ENCODE data around the gene CCT8L2.
"Not testable (repeated sequence)": the region's sequence is repeated elsewhere in the genome, so short reads cannot be mapped to it uniquely, and the experiment has no call there.

CCT8L2 gene

DNA sequence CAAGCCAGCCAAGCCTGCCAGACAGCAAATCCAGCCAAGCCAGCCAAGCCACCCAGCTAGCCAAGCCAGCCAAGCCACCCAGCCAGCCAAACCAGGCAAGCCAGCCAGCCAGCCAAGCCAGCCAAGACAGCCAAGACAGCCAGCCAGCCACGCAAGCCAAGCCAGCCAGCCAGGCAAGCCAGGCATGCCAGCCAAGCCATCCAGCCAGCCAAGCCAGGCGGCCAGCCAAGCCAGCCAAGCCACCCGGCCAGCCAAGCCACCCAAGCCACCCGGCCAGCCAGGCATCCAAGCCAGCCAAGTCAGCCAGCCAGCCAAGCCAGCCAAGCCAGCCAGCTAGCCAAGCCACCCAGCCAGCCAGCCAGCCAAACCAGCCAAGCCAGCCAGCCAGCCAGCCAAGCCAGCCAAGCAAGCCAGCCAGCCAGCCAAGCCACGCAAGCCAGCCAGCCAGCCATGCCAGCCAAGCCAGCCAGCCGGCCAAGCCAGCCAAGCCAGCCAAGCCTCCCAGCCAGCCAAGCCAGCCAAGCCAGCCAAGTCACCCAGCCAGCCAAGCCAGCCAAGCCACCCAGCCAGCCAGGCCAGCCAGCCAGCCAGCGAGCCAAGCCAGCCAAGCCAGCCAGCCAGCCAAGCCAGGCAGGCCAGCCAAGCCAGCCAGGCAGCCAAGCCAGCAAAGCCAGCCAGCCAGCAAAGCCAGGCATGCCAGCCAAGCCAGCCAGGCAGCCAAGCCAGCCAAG, 26.0 kb downstream of the CCT8L2 start:
- not testable (repeated sequence) for H3K4me2 ChIP-seq (ENCODE audit: low read depth, low read length); H3F3A ChIP-seq (ENCODE audit: insufficient read depth, low read length); H3K9ac ChIP-seq (ENCODE audit: low read length); H4K20me1 ChIP-seq (ENCODE audit: insufficient read depth, low read length); H3K9me3 ChIP-seq (replicated peaks; ENCODE audit: insufficient read depth, low read length); H3K4me1 ChIP-seq (ENCODE audit: low read length); H3K36me3 ChIP-seq (replicated peaks; ENCODE audit: insufficient read depth, low read length); H3K4me3 ChIP-seq (ENCODE audit: low read length); DNase-seq; H3K9me2 ChIP-seq (replicated peaks; ENCODE audit: insufficient read depth, low read length); H3K27me3 ChIP-seq (replicated peaks; ENCODE audit: insufficient read depth, low read length); H3K27ac ChIP-seq (ENCODE audit: low read length); H3K79me2 ChIP-seq (ENCODE audit: low read length); H2AFZ ChIP-seq (ENCODE audit: low read length)

DNA sequence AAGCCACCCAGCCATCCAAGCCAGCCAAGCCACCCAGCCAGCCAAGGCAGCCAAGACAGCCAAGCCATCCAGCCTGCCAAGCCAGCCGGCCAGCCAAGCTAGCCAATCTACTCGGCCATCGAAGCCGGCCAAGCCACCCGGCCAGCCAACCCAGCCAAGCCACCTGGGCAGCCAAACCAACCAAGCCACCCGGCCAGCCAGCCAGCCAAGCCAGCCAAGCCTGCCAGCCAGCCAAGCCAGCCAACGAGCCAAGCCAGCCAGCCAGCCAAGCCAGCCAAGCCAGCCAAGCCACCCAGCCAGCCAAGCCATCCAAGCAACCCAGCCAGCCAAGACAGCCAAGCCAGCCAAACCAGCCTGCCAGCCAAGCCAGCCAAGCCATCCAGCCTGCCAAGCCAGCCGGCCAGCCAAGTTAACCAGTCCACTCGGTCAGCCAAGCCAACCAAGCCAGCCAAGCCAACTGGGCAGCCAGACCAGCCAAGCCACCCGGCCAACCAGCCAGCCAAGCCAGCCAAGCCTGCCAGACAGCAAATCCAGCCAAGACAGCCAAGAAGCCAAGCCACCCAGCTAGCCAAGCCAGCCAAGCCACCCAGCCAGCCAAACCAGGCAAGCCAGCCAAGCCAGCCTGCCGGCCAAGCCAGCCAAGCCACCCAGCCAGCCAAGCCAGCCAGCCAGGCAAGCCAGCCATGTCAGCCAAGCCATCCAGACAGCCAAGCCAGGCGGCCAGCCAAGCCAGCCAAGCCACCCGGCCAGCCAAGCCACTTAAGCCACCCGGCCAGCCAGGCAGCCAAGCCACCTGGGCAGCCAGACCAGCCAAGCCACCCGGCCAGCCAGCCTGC, 26.8 kb downstream of the CCT8L2 start:
- H3K27me3 ChIP-seq (replicated peaks; ENCODE audit: insufficient read depth, low read length); H3K4me1 ChIP-seq (ENCODE audit: low read length); H4K20me1 ChIP-seq (ENCODE audit: insufficient read depth, low read length); H3K4me3 ChIP-seq (ENCODE audit: low read length); H3K9me2 ChIP-seq (replicated peaks; ENCODE audit: insufficient read depth, low read length); H3K4me2 ChIP-seq (ENCODE audit: low read depth, low read length); H3F3A ChIP-seq (ENCODE audit: insufficient read depth, low read length); DNase-seq; H3K9ac ChIP-seq (ENCODE audit: low read length); H3K36me3 ChIP-seq (replicated peaks; ENCODE audit: insufficient read depth, low read length); H3K79me2 ChIP-seq (ENCODE audit: low read length); H3K27ac ChIP-seq (ENCODE audit: low read length); H2AFZ ChIP-seq (ENCODE audit: low read length); H3K9me3 ChIP-seq (replicated peaks; ENCODE audit: insufficient read depth, low read length): not testable (repeated sequence)

DNA sequence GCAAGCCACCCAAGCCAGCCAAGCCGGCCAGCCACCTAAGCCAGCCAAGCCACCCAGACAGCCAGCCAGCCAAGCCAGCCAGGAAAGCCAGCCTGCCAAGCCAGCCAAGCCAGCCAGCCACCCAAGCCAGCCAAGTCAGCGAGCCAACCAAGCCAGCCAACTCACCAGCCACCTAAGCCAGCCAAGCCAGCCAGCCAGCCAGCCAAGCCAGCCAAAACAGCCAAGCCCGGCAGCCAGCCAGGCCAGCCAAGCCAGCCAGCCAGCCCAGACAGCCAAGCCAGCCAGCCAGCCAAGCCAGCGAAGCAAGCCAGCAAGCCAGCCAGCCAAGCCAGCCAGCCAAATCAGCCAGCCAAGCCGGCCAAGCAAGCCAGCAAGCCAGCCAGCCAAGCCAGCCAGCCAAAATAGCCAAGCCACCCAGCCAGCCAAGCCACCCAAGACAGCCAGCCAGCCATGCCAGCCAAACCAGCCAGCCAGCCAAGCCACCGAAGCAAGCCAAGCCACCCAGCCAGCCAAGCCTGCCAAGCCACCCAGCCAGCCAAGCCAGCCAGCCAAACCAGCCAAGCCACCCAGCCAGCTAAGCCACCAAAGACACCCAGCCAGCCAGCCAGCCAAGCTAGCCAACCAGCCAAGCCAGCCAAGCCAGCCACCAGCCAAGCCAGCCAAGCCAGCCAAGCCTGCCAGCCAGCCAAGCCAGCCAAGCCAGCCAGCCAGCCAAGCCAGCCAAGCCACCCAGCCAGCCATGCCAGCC, 27.6 kb downstream of the CCT8L2 start:
- not testable (repeated sequence) for H3F3A ChIP-seq (ENCODE audit: insufficient read depth, low read length); H3K27ac ChIP-seq (ENCODE audit: low read length); H4K20me1 ChIP-seq (ENCODE audit: insufficient read depth, low read length); H3K9me2 ChIP-seq (replicated peaks; ENCODE audit: insufficient read depth, low read length); H3K9me3 ChIP-seq (replicated peaks; ENCODE audit: insufficient read depth, low read length); H3K36me3 ChIP-seq (replicated peaks; ENCODE audit: insufficient read depth, low read length); H3K4me3 ChIP-seq (ENCODE audit: low read length); H3K27me3 ChIP-seq (replicated peaks; ENCODE audit: insufficient read depth, low read length); H3K4me1 ChIP-seq (ENCODE audit: low read length); H3K79me2 ChIP-seq (ENCODE audit: low read length); H3K9ac ChIP-seq (ENCODE audit: low read length); H2AFZ ChIP-seq (ENCODE audit: low read length); DNase-seq; H3K4me2 ChIP-seq (ENCODE audit: low read depth, low read length)

DNA sequence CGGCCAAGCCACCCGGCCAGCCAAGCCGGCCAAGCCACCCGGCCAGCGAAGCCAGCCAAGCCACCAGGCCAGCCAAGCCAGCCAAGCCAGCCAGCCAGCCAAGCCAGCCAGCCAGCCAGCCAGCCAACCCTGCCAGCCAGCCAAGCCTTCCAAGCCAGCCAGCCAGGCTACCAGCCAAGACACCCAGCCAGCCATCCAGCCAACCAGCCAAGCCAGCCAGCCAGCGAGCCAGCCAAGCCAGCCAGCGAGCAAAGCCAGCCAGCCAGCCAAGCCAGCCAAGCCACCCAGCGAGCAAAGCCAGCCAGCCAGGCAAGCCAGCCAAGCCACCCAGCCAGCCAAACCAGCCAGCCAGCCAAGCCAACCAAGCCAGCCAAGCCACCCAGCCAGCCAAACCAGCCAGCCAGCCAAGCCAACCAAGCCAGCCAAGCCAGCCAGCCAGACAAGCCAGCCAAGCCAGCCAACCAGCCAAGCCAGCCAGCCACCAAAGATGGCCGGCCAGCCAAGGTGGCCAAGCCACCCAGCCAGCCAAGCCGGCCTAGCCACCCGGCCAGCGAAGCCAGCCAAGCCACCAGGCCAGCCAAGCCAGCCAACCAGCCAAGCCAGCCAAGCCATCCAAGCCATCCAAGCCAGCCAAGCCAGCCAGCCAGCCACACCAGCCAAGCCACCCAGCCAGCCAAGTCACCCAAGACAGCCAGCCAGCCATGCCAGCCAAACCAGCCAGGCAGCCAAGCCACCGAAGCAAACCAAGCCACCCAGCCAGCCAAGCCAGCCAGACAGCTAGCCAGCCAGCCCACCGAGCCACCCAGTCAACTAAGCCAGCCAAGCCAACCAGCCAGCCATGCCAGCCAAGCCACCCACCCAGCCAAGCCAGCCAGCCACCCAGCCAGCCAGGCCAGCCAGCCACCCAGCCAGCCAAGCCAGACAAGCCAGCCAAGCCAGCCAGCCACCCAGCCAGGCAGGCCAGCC, 28.8 kb downstream of the CCT8L2 start:
- H3K9ac ChIP-seq (ENCODE audit: low read length): no peak overlapping the region
- no peaks in the 10 kb centered on the region for H3K9me2 ChIP-seq (replicated peaks; ENCODE audit: insufficient read depth, low read length)
- H3K27ac ChIP-seq (ENCODE audit: low read length): no peak overlapping the region
- no peak for DNase-seq
- H4K20me1 ChIP-seq (ENCODE audit: insufficient read depth, low read length): no peaks in the 10 kb centered on the region
- H3K9me3 ChIP-seq (replicated peaks; ENCODE audit: insufficient read depth, low read length): no peaks in the 10 kb centered on the region
- no peaks in the 10 kb centered on the region for H3F3A ChIP-seq (ENCODE audit: insufficient read depth, low read length)
- no peak overlapping the region for H3K4me3 ChIP-seq (ENCODE audit: low read length)
- H3K79me2 ChIP-seq (ENCODE audit: low read length): no peaks in the 10 kb centered on the region
- H2AFZ ChIP-seq (ENCODE audit: low read length): no peak overlapping the region
- H3K4me1 ChIP-seq (ENCODE audit: low read length): no peaks in the 10 kb centered on the region
- H3K36me3 ChIP-seq (replicated peaks; ENCODE audit: insufficient read depth, low read length): no peaks in the 10 kb centered on the region
- no peaks in the 10 kb centered on the region for H3K27me3 ChIP-seq (replicated peaks; ENCODE audit: insufficient read depth, low read length)
- H3K4me2 ChIP-seq (ENCODE audit: low read depth, low read length): no peak overlapping the region
- TF ChIP-seq EZH2phosphoT487 (IDR thresholded peaks at IDR 0.05; ENCODE audit: low read length) (no peak), EZH2 (optimal IDR thresholded peaks at IDR 0.05; ENCODE audit: low read depth, low read length) (no peak)
- TF ChIP-seq, protein P1, sequence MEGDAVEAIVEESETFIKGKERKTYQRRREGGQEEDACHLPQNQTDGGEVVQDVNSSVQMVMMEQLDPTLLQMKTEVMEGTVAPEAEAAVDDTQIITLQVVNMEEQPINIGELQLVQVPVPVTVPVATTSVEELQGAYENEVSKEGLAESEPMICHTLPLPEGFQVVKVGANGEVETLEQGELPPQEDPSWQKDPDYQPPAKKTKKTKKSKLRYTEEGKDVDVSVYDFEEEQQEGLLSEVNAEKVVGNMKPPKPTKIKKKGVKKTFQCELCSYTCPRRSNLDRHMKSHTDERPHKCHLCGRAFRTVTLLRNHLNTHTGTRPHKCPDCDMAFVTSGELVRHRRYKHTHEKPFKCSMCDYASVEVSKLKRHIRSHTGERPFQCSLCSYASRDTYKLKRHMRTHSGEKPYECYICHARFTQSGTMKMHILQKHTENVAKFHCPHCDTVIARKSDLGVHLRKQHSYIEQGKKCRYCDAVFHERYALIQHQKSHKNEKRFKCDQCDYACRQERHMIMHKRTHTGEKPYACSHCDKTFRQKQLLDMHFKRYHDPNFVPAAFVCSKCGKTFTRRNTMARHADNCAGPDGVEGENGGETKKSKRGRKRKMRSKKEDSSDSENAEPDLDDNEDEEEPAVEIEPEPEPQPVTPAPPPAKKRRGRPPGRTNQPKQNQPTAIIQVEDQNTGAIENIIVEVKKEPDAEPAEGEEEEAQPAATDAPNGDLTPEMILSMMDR (IDR thresholded peaks at IDR 0.05; ENCODE audit: low read length): no peak
